ENCODE data around the gene PFDN6. TPM values are rescaled to one million over a fixed set of nuclear protein-coding genes. Genes with fewer than 3 reads are reported as not detected.

The PFDN6 gene
- 15.0 and 16.1 TPM in 2 replicates for total RNA-seq (2013; cell fraction: nucleolus; rRNA removed)
- total RNA-seq (2014; rRNA removed), result 110 and 131 TPM in 2 replicates
- 134 and 141 TPM in 2 replicates for total RNA-seq (2014; rRNA removed; fragmentation: Illumina TruSeq; extraction: Trizol)
- total RNA-seq (2021), result 87.8 and 91.8 TPM in 2 replicates
- 149 TPM for polyA plus RNA-seq (2011; ENCODE audit: low read depth)
- 73.4 and 83.5 TPM in 2 replicates for polyA plus RNA-seq (2011; rRNA removed)
- polyA plus RNA-seq (2011; cell fraction: cytosol; rRNA removed), result 37.7 and 46.6 TPM in 2 replicates
- 53.0 and 60.5 TPM in 2 replicates for polyA plus RNA-seq (2011; cell fraction: nucleus; rRNA removed)
- polyA plus RNA-seq (2012), result 83.0 and 98.2 TPM in 2 replicates
- polyA plus RNA-seq (2014; fragmentation: Illumina TruSeq; extraction: Trizol), result 168 and 182 TPM in 2 replicates
- 1 to 10 TPM; 3.1 to 5.7 TPM for polyA plus RNA-seq (2014; fragmentation: Nextera tagmentation; extraction: Ambion mirVana)
- polyA plus RNA-seq (2014; rRNA removed), result 164 and 165 TPM in 2 replicates
- polyA plus RNA-seq (2016; fragmentation: Nextera tagmentation; extraction: Ambion mirVana), result 10 to 100 TPM; 27.7 to 35.7 TPM
- polyA minus RNA-seq (2011; rRNA and poly(A)+ RNA removed), result 20.4 and 20.6 TPM in 2 replicates
- 10.8 and 12.3 TPM in 2 replicates for polyA minus RNA-seq (2011; cell fraction: cytosol; rRNA and poly(A)+ RNA removed)
- polyA minus RNA-seq (2011; cell fraction: nucleus; rRNA and poly(A)+ RNA removed), result 25.8 and 32.7 TPM in 2 replicates
- percentile 71 among the genes with signal in this experiment for Bru-seq, nascent RNA
- BruChase-seq, experiment 1, labeled RNA remaining after a 6-hour chase, result percentile 63 among the genes with signal in this experiment
- BruChase-seq, experiment 2, labeled RNA remaining after a 2-hour chase, result percentile 61 among the genes with signal in this experiment
- long read RNA-seq, experiment 1, partial matches to known transcripts, result 0 of 1 reads
- long read RNA-seq, experiment 1, other reads (novel, unspliced or antisense), result 0 of 1 reads
- long read RNA-seq, experiment 2, partial matches to known transcripts, result 0 of 3 reads
- long read RNA-seq, experiment 2, other reads (novel, unspliced or antisense), result 2 of 3 reads

- H3K27ac ChIP-seq (ENCODE audit: control insufficient read depth, insufficient read depth), result peak within 1 kb of the TSS; percentile 74
- no peaks in the 10 kb centered on the region for H3K27me3 ChIP-seq (replicated peaks in 1 of 2; ENCODE audit: control insufficient read depth in 2 of 2, insufficient read depth in 2 of 2, low read length in 1 of 2)
- peak within 1 kb of the TSS; percentile 78 for H3K4me3 ChIP-seq
- no peaks in the 10 kb centered on the region for H3K9me3 ChIP-seq (replicated peaks; ENCODE audit: control insufficient read depth, insufficient read depth, low read length)
- ChIA-PET SMC1A (ENCODE audit: uncharacterized antibody, unreplicated experiment) (interaction anchor here (1.3 to 4.4 kb wide), 7 partner anchors 8 to 29 kb away, joined by 3 to 25 read pairs (median 5); partner anchors contain the start of genes B3GALT4, RPS18, VPS52 and ZBTB22), CTCF (interaction anchor here (1.2 to 5.0 kb wide), 3 partner anchors 10 to 55 kb away, joined by 4 to 28 read pairs (median 8); partner anchors contain the start of genes B3GALT4 and RGL2), RAD21 (ENCODE audit: unreplicated experiment) (interaction anchor here (0.6 to 2.6 kb wide), 11 partner anchors 9 to 1550 kb away, joined by 3 to 12 read pairs (median 5); partner anchors contain the start of genes B3GALT4, RPS18, VPS52 and ZBTB22), POLR2A (interaction anchor here (0.6 to 3.5 kb wide), 11 partner anchors 9 to 177 kb away, joined by 3 to 60 read pairs (median 8); partner anchors contain the start of genes B3GALT4, CUTA, RGL2 and RPS18)
- no TSS peak for BruUV-seq (replicated peaks)
- WGBS (ENCODE audit: insufficient coverage, insufficient replicate concordance, low lambda C conversion rate, missing lambda C conversion rate), result 1% methylated on average over 43 of the region's 43 CpGs
- peak within 1 kb of the TSS; percentile 80 for H3K4me2 ChIP-seq (ENCODE audit: control insufficient read depth, insufficient read depth)
- FAIRE-seq (peak; percentile 99), DNase-seq (ENCODE audit: low read depth, low spot score) (peak; percentile 89), ATAC-seq (peak; percentile 99)
- in situ Hi-C loops (cut with MboI) (no loop called here), intact Hi-C loops (cut with micrococcal nuclease; ENCODE audit: unreplicated experiment) (loop anchor here (1.0 kb wide), 2 partner anchors 9 to 12 kb away; partner anchors contain the start of genes B3GALT4 and RGL2)
- H3K4me1 ChIP-seq (ENCODE audit: control insufficient read depth, insufficient read depth, low read length), result no peaks in the 10 kb centered on the region
- H3K79me2 ChIP-seq (ENCODE audit: control insufficient read depth, insufficient read depth, low read length), result peaks cover 31% of the 10 kb centered on the region
- H4K20me1 ChIP-seq (ENCODE audit: control insufficient read depth, insufficient read depth), result no peaks in the 10 kb centered on the region
- H3K9ac ChIP-seq (ENCODE audit: control insufficient read depth, insufficient read depth, low read length), result peak within 1 kb of the TSS; percentile 73
- peak within 1 kb of the TSS; percentile 98 for H2AFZ ChIP-seq (ENCODE audit: control insufficient read depth, low read depth, low read length)
- peaks cover 2 to 30% of the 10 kb centered on the region in 2 experiments; a peak in 3 of 4 replicates for H3K36me3 ChIP-seq (ENCODE audit: control insufficient read depth in 2 of 2, insufficient read depth in 2 of 2, low read length in 1 of 2)
- TF ChIP-seq POLR2AphosphoS2 (IDR thresholded peaks at IDR 0.05; ENCODE audit: low read depth, low read length) (peak; percentile 73; the same call in 1 of the 2 replicates), JUNB (IDR thresholded peaks at IDR 0.05) (no peak), BRCA1 (IDR thresholded peaks at IDR 0.05; ENCODE audit: low read depth, low read length) (no peak), MXI1 (IDR thresholded peaks at IDR 0.05; ENCODE audit: low read depth, low read length) (peak; percentile 99), FOXM1 (IDR thresholded peaks at IDR 0.05; ENCODE audit: low read depth, low read length) (no peak), PKNOX1 (IDR thresholded peaks at IDR 0.05) (no peak; the same call in none of the 2 replicates), JUND (IDR thresholded peaks at IDR 0.05; ENCODE audit: low read depth, low read length) (no peak), ZNF687 (IDR thresholded peaks at IDR 0.05) (no peak; the same call in 1 of the 2 replicates), NFYB (IDR thresholded peaks at IDR 0.05; ENCODE audit: insufficient read depth, low read depth, low read length) (peak; percentile 89)
Observed at GRCh38 chr6:33288921-33289783, at the start of gene PFDN6, which contains the start of gene WDR46. Gene PFDN6, plus strand, starts transcription at chr6:33289601. Its CDS starts 256 bp downstream, at chr6:33289857. Gene WDR46, minus strand, starts transcription at chr6:33289239. Its CDS starts 69 bp downstream, at chr6:33289170.
